Melanocyte of skin (primary cell): ENCODE results near the gene NME2. TPM values are rescaled to one million over a fixed set of nuclear protein-coding genes. Genes with fewer than 3 reads are reported as not detected.

Experiments
- total RNA-seq, 2 donors: library from RNA; depleted of rRNA; stranded (reverse); fragments of >200 nt; gene quantifications; 2 replicates each; pipeline ENCODE4 v1.2.3, GENCODE V29; 2012

Gene NME2
- 100 to 1,000 TPM; 360 to 528 TPM for total RNA-seq

DNA sequence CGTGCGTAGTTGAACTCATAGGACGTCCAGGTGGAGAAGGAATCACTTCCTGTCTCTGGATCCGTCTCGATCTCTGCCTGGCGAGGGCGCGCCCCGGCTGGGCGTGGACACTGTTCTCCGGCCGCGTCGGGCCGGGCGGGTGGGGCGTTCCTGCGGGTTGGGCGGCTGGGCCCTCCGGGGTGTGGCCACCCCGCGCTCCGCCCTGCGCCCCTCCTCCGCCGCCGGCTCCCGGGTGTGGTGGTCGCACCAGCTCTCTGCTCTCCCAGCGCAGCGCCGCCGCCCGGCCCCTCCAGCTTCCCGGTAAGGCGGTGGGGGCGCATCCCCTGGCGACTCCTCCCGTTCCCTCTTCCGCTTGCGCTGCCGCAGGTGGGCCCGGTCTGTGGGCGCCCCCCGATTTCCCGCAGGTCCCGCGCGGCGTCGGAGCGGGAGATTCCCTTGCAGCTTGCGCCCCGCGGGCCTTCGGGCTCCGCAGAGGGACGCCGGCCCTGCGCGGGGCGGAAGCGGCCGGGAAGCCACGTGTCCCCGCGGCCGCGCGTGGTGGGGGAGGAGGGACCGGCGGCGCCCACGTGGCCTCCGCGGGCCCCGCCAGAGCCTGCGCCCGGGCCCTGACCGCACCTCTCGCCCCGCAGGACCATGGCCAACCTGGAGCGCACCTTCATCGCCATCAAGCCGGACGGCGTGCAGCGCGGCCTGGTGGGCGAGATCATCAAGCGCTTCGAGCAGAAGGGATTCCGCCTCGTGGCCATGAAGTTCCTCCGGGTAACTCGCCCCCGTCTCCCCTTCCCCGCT lies at the start of gene NME2:
Gene NME2, plus strand, starts transcription at position 214 of the 789 bp plus-strand sequence. Its CDS starts 420 bp downstream, at position 634.

DNA sequence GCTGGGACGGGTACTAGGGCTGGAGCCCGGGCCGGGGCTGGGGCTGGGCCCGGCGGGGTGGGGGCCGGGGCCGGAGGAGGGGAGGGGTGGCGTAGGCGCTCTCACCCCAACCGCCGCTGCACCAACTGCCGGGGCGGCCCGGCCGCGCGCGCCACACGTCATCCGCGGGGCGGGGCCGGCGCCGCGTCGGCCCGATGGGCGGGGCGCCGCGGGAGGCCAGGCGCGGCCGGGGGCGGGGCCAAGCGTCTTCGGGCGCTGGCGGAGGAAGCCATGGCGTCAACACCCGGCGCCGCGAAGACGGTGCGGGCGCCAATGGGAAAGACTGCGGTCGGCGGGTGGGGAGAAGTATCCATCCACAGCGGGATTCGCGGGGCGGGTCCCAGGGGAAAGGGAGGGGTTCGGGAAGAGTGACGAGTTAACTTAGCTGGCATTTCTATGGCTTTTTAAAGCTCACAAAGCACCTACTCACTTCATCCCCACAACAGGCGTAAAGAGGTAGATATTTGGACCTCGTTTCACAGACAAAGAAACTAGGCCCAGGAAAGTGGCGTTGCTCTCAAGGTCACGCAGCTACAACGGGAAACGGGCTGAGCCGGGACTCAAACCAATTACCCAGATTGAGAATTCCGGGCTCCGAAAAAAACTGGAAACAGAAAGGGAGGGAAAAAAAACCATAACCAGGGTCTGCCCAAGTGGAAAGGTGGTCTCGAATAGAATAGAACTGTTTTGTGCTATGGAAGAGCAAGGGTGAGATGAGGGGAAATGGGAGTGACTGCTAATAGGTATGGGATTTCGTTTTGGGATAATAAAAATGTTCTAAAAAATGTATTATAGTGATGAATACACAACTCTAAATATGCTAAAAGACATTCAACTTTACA lies 45.2 kb upstream of the NME2 start, which contains the start of gene SPAG9:
Gene SPAG9, minus strand, starts transcription at position 130 of the 881 bp plus-strand sequence. CDS start 212 bp downstream, outside the sequence.

DNA sequence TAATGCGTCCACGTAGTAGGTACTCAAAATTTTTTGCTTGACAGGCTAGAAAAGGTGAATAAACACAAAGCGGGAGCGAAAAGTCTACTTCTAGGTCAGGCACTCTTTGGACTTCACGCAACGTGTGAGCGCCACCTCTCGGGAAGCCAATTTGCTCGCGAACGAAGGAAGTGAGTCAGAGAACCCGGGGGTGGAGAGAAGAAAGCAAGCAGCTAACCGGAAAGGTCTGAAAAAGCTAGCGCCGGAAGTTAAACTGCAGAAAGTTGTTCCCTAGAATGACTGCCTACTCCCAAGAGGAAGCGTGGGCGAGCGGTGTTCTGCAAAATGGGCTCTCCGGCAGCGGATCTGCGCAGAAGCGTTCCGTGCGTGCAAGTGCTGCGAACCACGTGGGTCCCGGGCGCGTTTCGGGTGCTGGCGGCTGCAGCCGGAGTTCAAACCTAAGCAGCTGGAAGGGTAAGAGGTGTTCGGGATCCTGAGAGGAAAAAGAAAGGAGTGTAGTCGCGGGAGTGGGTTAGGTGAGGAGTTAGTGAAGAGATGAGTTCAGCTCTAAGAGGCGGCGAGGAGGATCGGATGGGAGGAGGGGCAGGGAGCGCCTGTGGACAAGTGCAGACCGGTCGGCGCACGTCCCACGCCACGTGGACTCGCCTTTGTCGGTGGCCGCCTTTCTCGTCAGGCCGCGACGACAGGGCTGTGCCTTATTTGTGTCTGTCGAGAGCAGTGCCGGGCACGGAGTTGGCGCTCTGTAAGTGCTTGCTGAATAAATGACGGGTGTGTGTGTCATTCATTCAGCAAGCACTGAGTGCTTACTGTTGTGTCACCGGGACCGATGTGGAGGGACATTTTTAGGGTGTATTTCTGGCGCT lies 12.8 kb upstream of the NME2 start, which contains the start of gene NME1:
Gene NME1, plus strand, starts transcription at position 350 of the 863 bp plus-strand sequence. CDS start 2,096 bp downstream, outside the sequence.

Other genes with a start within 250 kb of the NME2 start
- 10 to 100 TPM; 79.9 to 96.0 TPM for gene SPAG9, start 45.5 kb upstream of the NME2 start, total RNA-seq
- 100 to 1,000 TPM in 1 of 2 donors, 10 to 100 TPM in 1; 72.3 to 175 TPM for gene NME1, start 12.9 kb upstream of the NME2 start, total RNA-seq
- 1 to 10 TPM; 7.7 to 8.9 TPM for gene MBTD1, start 93.6 kb downstream of the NME2 start, total RNA-seq
- 10 to 100 TPM; 36.1 to 68.6 TPM for gene UTP18, start 94.1 kb downstream of the NME2 start, total RNA-seq